GM19239 (cell line): ENCODE measurements around the gene HOXB7.

Experiments used
- DNase-seq: peaks from one replicate; pipeline ENCODE4 v3.0.0; 2011; ENCODE audit warnings: low spot score; ENCODE audit not compliant: insufficient read length
- FAIRE-seq: peaks from 2 replicates; lab custom pipeline; 2011; peaks lifted over from hg19 to GRCh38; lab: Jason Lieb, UNC

HOXB7 gene

DNA sequence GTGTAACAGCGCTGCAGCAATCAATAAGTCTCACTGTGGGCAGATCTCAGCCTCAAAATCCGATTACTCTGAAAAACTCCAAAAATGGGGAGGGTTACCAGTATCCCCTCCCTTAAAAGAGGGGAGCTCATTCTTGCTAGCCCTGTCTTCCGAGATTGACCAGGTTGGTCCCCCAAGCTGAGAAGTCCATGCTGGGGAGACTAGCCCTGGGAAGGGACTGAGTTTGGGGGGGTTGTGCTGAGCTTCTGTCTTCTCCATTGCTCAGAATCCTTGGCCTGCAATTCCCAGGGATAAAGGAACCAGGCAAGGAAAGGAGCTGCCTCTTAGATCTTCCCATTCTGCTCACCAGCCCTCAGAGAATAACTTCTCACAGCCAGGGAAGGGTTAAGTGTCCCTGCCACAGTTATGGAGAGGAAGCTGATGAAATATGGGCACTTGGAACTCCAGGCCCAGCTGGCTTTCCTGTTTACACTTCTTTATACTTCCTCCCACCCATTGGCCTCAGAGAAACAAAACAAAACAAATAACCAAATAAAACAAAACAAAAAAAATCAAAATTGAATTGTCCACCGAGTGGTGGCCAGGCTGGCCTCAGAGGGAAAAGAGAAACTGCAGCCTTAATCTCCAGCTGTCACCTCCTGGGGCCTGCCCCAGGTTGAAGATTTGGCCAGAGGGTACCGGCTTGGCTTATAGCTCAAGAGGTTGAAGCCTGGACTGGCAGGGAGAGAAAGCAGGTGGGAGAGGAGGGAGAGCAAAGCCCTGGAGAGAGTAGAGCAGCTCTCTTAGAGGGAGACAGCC, 23.3 kb downstream of the HOXB7 start:
- no peak for FAIRE-seq
- DNase-seq, result no peak

DNA sequence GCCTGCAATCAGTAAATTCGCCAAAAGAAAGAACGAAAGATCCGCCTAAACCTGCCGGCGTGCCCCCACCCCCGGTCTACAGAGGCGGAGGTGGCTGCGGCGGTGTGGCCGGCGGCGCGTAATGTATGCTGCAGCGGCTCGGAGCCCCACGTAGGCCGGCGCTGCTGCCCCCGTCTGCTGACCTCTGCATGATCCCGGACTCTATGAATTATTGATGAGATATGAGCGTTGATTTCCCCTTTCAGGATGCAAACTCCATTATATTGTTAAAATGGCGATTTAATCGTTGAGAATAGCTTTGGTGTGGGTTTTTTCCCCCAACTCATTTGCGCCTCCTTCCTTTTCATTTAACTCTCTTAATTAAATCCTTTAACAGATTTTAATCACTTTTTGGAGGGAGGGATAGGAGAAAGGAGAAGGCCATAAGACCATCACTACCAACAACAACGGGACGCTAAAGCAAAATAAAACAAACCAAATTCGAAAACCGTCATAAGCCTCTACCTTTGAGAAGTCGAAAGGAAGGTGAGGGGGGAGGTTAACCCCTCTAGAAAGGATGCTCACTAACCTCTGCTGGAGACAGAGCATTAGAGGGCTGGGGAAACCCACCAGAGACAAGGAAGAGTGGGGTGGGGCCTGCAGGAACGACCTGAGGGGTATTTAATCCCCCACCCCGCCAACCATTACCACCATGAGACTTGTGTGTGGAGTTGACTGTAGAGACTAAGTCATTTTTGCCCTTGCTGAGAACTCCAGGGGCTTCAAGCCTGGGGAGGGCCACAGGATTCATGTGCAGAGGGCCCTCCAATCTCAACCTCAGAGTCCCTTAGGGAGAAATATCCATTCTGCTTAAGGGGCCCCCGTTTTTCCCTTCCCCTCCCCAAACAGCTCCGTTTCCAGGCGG, 24.2 kb downstream of the HOXB7 start:
- DNase-seq (no peak), FAIRE-seq (peak; percentile 4)

DNA sequence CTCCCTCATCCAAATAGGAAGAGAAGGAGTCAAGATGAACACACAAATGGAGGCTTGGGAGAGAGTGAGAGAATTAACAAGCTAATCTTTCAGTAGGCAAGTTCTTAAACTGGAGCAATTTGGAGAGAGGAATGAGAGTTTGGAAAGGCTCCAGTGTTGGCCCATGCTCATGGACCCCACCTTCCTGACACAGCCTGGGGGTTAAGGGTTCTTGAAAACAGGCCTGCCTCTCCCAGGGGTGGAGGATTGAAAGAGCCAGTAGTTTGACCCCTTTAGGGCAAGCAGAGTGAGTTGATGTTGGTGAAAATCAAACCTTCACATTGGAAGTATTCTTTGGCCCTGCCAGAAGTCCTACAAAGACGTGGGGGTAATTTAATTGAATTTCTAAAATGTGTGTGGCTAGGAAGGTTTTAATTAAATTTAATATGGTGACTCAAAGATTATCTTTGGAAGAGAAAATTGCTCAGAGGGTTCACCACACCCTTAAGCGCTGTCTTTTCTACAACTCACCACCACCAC, 26.5 kb downstream of the HOXB7 start:
- FAIRE-seq (no peak), DNase-seq (no peak)

DNA sequence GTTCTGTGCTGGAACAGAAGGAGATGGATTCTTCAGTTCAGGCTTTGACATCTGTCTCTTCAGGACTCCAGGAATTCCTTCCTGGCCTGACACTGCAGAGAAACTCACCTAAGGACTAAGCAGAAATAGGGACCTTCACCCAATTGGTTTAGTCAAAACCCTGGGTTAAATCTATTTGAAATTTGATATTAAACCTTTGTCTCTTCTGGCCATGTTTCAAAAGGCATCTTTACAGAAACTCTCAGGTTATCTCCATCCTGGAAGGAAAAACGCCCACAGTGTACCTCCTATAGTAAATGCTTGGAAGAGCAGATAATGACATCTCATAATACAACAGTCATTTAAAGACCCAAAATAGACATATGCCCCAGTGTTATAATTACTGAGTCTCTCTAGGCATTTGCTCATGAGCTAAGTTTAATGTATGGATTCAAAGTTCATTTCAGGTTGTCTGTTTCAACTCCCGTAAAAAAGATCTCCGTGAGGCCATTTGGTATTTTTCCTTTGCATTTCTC, 27.1 kb downstream of the HOXB7 start:
- DNase-seq, result no peak
- FAIRE-seq, result no peak

DNA sequence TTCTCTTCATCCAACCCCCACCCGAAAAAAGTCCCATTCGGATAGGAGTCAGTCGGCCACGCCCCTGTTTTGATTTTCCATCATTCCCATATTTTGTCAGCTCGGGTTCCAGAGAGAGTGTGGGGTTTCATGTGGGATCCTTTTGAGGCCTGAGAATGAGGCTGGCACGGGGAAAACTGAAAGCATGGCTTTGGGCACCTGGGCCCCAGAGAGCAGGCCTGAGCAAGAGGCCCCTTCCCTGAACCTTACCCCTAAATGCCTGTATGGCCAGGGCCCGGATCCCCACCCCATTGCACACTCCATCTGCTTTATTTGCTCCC, 28.1 kb downstream of the HOXB7 start:
- DNase-seq (no peak), FAIRE-seq (no peak)

DNA sequence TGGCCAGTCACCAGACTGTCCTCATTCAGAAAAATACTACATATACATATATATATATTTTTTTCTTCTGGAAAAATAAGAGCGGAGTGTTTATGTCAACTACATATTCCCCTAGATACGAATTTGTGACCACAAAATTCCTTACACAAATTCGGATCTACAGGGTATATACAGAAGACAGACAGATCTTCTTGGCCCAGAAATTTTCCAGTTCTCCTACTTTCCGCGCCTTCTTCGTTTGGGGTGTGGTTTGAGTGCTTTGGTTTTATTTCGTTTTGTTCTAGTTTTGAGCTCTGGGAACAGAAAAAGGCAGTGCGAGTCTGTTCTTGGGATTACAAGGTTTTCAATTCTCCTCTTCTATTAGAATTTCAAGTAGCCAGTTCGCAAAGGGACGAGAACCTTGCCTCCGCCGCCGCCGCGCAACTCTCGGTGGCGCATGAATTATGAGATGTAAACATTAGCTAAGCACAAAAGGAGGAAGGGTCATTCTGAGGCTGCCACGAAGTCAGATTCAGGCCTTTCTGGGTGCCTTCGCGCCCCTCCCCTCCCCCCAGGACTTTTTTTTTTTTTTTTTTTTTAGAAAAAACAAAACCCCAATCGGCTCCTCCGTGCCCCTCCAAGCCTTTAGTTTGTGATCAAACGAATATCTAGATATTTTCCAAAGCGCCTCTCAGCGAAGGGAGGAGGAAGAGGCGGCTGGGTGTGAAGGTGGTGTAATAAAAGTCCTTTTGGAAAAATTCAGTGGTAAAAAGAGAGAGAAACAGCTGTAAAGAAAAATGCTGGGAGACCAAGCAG, 30.9 kb downstream of the HOXB7 start:
- FAIRE-seq, result peak; percentile 70

DNA sequence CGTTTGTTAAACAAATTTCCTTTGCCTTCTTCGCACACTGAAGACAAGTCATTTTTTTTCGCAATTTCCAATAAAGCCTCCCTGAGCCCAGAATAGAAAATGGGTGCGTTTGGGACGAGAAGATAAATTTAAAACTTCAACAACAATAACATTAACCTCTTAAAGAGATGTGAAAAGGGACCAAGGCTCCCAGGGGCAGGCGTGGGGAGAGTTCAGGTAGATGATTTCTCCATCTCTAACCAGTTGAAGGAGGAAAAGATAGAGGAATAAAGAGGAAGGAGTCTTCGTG, 31.4 kb downstream of the HOXB7 start:
- no peak for DNase-seq
- no peak for FAIRE-seq

More for the DNA sequence above, 30.9 kb downstream of the HOXB7 start:
- no peak for DNase-seq

DNA sequence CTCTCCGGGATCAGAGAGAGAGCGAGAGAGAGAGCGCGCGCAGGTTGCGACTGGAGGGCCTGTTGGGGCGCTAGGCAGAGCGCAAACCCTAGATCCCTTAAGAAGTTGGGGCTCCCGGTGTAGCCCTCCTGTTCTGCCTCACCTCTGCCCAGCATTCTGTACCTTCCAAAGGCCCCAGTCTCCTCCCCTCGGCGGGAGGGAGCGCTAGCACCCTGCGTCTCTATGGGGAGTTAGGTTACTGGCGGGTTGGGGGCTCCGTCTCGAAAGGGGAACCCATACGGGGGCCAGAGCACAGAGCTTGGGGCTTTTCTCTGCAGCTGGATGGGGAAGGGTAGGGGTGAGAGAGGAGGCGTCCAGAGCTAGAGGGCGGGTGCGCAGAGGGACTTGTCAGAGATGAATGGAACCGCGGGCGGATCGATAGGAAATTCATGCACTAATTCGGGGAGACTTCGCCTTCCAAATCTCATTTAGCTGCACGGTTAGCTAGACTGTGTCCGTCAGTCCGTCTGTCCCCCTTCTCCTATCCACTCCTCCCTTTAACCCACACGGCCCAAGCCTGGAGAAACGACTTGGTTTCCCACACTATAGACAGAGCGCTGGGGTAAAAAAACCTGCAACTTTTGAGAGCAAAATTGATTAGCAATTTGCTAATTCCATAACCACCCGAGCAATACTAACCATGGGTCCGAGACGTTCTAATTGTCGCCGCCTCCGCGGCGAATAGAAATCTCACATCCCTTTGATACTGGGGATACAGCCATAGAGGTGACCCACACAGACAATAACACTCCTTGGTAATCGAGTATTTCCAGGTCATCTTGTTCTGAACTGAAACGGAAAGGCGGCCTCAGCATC, 32.0 kb downstream of the HOXB7 start:
- FAIRE-seq (no peak), DNase-seq (no peak)

DNA sequence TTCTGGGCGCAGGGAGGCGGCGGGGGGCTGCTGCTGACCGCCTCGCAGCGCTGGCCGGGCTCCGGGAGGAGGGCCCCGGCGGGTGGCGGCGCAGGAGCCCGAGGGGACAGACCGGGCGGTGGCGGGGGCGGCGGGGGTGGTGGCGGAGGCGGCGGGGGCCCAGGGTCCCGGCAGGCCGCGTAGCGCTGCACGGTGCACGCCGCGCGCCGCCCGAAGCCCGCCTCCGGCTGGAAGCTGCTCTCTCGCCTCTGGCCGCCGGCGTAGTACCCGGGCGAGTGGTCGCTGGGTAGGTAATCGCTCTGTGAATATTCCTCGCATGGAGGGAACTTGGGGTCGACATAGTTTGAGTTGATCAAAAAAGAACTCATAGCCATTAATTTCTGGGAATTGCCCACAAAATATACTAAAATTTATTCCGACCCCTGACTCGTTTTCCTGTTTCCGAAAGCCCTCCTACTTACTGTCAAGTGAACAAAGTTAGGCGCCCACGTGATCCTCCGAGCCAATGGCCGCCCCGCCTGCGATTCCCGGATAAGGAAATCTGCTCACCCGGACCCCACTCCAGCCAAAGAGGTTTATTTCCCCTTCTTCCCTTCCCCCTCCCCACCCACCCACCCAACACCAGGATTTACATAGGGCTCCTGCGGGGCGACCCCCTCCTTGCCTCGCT, 32.7 kb downstream of the HOXB7 start, which contains the start of gene HOXB4:
TSS of gene HOXB4 (minus strand) at position 405 of the 670 bp plus-strand sequence. CDS start at position 374, 31 bp downstream.
- DNase-seq (no peak), FAIRE-seq (peak; percentile 95)

DNA sequence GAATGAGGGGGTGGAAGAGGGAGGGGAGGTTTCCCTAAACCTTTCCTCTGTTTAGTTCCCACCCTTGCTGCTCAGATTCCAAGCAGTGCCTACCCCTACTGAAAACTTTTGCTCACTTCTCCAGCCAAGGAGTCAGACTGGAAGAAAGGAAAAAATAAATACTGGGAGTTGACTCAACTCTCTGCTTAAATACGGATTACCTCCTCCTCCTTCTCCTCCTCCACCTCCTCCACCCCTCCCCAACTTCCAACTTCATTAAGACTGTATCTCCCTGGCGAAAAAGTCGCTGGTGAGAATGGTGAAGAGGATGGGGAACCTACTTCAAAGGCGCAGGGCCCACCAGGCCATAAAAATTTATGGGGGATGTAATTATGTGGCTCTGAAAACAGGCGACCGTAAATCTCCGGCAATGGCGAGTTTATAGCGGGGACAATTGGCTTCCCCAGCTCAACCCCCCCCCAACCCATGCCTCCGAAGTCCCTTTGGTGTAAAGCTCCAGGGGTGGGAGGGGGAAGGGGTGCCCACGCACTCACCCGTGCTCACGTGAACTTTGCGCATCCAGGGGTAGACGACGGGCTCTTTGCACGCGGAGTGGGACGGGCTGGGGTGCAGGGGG, 33.4 kb downstream of the HOXB7 start:
- peak; percentile 35 for FAIRE-seq
- no peak for DNase-seq

DNA sequence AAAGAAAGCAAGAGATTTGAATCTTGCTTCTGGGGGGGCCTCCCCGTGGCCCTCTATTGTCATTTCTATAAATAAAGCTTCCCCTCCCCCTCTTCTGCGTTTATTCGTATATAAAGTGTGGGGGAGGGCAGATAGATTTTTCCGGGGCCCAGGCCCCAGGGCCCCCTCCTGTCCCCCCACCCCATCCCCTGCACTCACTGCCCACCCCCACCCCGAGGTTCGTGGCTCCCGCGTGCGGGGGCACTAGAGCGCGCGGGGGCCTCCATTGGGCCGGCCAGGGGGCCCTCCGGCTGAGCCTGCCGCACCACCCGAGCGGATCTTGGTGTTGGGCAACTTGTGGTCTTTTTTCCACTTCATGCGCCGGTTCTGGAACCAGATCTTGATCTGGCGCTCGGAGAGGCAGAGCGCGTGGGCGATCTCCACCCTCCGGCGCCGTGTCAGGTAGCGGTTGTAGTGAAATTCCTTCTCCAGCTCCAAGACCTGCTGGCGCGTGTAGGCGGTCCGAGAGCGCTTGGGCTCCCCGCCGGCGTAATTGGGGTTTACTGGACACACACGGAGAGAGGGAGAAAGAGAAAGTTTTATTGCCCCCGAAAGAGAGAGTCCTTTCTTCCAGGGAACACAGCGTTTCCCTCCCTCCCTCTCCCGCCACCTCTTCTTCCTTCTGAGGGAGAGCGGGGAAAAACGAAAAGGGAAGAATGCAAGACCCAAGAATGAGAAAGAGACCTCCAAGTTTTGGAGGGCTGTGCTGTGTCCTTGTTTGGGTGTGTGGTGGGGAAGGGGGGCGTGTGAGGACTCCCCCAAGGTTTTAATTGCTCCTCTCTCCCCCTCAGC, 34.1 kb downstream of the HOXB7 start:
- DNase-seq, result no peak
- FAIRE-seq, result no peak

DNA sequence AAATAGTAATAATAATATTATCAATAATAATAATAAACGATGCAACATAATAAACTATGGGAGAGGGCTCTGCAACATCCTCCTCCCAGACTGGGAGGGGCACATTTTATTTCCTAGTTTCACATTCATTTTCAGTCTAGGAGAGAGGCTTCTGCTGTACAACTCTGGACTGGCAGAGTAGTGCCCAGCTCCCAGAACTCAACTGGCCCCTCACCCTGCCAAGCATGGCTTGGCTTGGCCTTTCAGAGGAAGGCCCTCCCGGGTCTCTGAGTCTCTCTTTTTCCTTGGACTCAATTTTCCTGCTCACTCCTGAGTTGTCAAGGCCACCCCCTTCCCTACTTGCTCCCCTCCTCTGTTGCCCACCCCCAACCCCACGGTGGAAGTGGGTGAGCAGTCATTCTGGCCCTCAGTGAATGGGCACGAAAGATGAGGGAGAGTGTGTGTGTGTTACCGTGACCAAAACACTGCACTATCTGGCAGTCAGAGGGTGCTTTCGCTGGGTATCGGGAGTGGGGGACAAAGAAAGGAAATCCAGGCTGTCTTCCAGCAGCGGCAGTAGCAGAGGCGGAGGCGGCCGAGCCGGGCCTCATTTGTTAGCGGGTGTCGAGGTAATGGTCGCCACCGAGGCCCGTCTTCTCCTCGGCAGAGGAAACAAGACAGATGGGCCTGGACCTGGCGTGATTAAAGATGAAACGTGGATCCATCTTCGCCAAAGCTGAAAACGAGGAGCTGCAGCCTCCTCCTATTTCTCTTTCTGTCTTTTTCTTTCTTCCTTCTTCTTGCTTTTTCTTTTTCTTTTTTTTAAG, 34.9 kb downstream of the HOXB7 start:
- no peak for DNase-seq
- peak; percentile 8 for FAIRE-seq

DNA sequence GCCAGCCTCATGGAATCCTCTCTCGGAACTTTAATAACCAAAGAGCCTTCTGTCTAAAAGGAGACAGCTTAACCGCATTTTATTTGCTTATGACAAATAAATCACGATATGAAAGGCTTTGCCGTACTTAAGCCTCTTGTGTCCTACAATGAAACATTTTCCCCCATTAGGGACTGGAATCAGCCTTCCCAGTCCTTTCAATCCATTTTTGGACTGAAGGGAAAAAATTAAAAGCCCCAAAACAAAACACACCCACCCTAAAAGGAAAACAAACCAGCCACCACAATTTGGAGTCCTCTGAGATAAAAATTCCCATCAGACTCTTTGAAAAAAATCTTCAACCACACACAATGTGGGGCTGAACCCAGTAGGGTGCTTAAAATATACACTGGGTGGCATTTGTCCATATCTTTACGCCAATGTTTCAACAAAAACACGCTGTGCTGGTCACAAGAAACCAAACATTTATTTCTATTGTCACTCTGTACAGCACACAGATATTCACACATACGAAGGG, 35.7 kb downstream of the HOXB7 start:
- no peak for DNase-seq
- FAIRE-seq, result no peak

DNA sequence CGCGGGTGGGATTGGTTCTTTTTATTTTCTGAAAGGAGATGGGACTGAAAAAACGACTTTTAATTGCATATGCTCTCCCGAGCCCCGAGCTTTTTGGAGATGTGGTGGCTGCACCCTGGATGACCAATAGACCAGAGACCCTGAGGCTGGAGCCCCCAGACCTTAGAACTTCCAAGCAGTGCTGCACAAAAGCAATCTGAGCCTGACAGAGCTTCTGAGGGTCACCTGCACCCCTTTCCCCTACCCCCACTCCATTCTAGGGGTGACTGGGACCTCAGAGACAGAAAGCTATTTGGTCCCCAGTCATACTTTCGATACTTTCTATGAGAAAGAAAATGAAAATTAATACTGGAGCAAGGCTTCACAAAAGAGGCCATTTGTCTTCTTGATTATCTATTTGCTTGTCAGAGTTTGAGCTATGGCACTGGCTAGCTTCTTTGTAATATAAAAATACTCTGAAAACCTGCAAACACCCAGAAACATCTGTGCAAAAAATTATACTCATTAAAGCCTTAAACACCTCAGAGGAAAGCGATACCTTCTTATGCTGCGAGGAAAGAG, 36.2 kb downstream of the HOXB7 start:
- DNase-seq, result no peak
- peak; percentile 33 for FAIRE-seq

DNA sequence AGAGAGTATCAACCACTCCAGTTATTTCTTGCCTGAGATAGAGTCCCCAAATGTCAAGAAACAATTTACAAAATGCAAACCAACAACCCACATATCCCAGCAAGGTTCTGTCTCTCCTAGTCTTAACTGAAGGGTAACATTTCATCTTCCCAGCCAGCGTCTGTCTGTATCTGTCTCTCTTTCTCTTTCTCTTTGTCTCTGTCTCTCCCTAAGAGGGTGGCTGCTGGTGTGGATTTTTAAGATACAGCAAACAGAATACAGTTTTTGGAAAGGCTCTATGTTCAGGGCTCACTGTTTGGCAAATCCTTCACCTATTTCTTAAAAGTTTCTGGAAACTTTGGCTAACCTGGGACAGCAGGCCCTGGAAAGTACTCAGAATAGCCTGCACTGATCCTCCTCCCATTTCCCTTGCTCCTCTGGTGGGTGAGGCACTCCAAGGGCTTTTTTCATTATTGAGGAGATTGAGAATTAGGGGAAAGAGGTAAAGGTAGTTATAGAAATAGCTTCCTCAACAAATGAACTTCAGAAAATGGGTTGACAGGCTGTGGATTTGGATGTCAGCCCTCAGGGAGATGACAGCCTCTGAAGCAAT, 38.9 kb downstream of the HOXB7 start:
- no peak for DNase-seq
- FAIRE-seq, result peak; percentile 21
